HepG2 (cell line): ENCODE data around the gene GGACT. TPM values are rescaled to one million over a fixed set of nuclear protein-coding genes. Genes with fewer than 3 reads are reported as not detected.

Source experiments
- ATAC-seq: fragments of 200-7000 bp; cut with Tn5 transposase; 3 replicates; pipeline ENCODE4 v1.9.1; 2020; ENCODE audit warnings: mild to moderate bottlenecking, moderate library complexity
- BruUV-seq: library from RNA; stranded (reverse); fragments of 400-500 nt; replicated peaks from 2 replicates; lab custom pipeline; 2021; lab: Mats Ljungman, UMichigan
- CTCF ChIA-PET: fragments of 300-600 bp; formaldehyde crosslinking; extraction: SDS; loops from one replicate; lab custom pipeline; 2021; ENCODE audit warnings: low total read pairs, inconsistent platforms, low intra/inter-chr PET ratio; lab: Yijun Ruan, JAX
- POLR2A ChIA-PET: fragments of 350-600 bp; sonication (Branson Sonifier 250); formaldehyde crosslinking; loops from one replicate; lab custom pipeline; 2020; ENCODE audit warnings: antibody characterized with exemption, inconsistent platforms; lab: Yijun Ruan, JAX
- DNase-seq: peaks from one replicate; pipeline ENCODE4 v3.0.0-alpha.2; 2015; ENCODE audit warnings: low spot score
- FAIRE-seq: peaks from 3 replicates; lab custom pipeline; 2011; peaks lifted over from hg19 to GRCh38; lab: Jason Lieb, UNC
- H2AFZ ChIP-seq: one replicate; pipeline ENCODE4 v1.6.1; 2011; ENCODE audit warnings: low read length, inconsistent platforms
- H3K27ac ChIP-seq: fragments of 300-600 bp; 3 replicates; pipeline ENCODE4 v1.8.0; 2011; ENCODE audit warnings: mixed run types, mild to moderate bottlenecking, mixed read lengths, low read length, inconsistent platforms; ENCODE audit not compliant: insufficient read depth; ENCODE audit errors: extremely low read length
- H3K27me3 ChIP-seq, 2 experiments: fragments of 200-600 bp in 1 of 2; 2 replicates in 1 of 2; 3 replicates in 1 of 2; pipeline versions ENCODE4 v1.6.0 to v1.8.0; 2011; ENCODE audit warnings: low read length in 2 of 2, mild to moderate bottlenecking in 2 of 2, moderate library complexity in 2 of 2, inconsistent platforms in 1 of 2; ENCODE audit not compliant: insufficient read depth in 2 of 2, control insufficient read depth in 1 of 2
- H3K36me3 ChIP-seq, 2 experiments: fragments of 200-600 bp in 1 of 2; replicated peaks in 1 of 2; 2 replicates in 1 of 2; 3 replicates in 1 of 2; pipeline versions ENCODE4 v1.5.1 to v1.8.0; 2011; ENCODE audit warnings: low read length in 2 of 2, inconsistent platforms in 1 of 2; ENCODE audit not compliant: insufficient read depth in 2 of 2, control insufficient read depth in 1 of 2
- H3K4me1 ChIP-seq: 2 replicates; pipeline ENCODE4 v1.5.1; 2012; ENCODE audit warnings: low read length, inconsistent platforms; ENCODE audit not compliant: insufficient read depth
- H3K4me2 ChIP-seq: 2 replicates; pipeline ENCODE4 v1.6.0; 2011; ENCODE audit warnings: low read depth, low read length, inconsistent platforms
- H3K4me3 ChIP-seq, 3 experiments: fragments of 200-600 bp in 1 of 3; sonication (generic), shearing (Covaris generic) in 1 of 3; replicated peaks in 1 of 3; 2 replicates each; pipeline ENCODE4 v1.5.1; 2011 to 2016; ENCODE audit warnings: low read length in 3 of 3, inconsistent platforms in 2 of 3, low read depth in 2 of 3, mild to moderate bottlenecking in 2 of 3, control low read depth in 1 of 3, mixed read lengths in 1 of 3; ENCODE audit not compliant: insufficient read depth in 1 of 3
- H3K79me2 ChIP-seq: one replicate; pipeline ENCODE4 v1.6.1; 2011; ENCODE audit warnings: low read length, inconsistent platforms; ENCODE audit not compliant: insufficient read depth
- H3K9ac ChIP-seq: 2 replicates; pipeline ENCODE4 v1.6.0; 2011; ENCODE audit warnings: mild to moderate bottlenecking, low read depth, low read length, inconsistent platforms; ENCODE audit not compliant: insufficient read depth
- H3K9me3 ChIP-seq: 2 replicates; pipeline ENCODE4 v1.5.1; 2012; ENCODE audit warnings: mild to moderate bottlenecking, low read length
- H4K20me1 ChIP-seq: 2 replicates; pipeline ENCODE4 v1.6.0; 2011; ENCODE audit warnings: inconsistent platforms, mild to moderate bottlenecking, low read length, moderate library complexity; ENCODE audit not compliant: insufficient read depth
- ELF3 ChIP-seq: IDR thresholded peaks from 2 replicates; pipeline ENCODE4 v1.6.1; 2016; ENCODE audit warnings: missing genetic modification reagents, missing compliant biosample characterization
- FIP1L1 ChIP-seq: fragments of 200-400 bp; formaldehyde crosslinking; IDR thresholded peaks from 2 replicates; pipeline ENCODE4 v1.6.1; 2018; ENCODE audit warnings: low read depth, mild to moderate bottlenecking, low read length, moderate library complexity, borderline replicate concordance; ENCODE audit not compliant: insufficient read depth
- GABPA ChIP-seq, 2 experiments: IDR thresholded peaks; 2 replicates each; pipeline ENCODE4 v1.6.1; 2011 to 2016; ENCODE audit warnings: low read depth in 2 of 2, low read length in 1 of 2, missing biosample characterization in 1 of 2, missing genetic modification characterization in 1 of 2
- GATAD2A ChIP-seq: IDR thresholded peaks from 2 replicates; pipeline ENCODE4 v1.6.1; 2016
- LRRFIP1 ChIP-seq: sonication (generic); formaldehyde crosslinking; conservative IDR thresholded peaks from 2 replicates; pipeline ENCODE4 v1.4.0; 2020; ENCODE audit warnings: missing genetic modification reagents
- MAFG ChIP-seq: sonication (generic); formaldehyde crosslinking; IDR thresholded peaks from 2 replicates; pipeline ENCODE4 v1.5.1; 2020; ENCODE audit warnings: mild to moderate bottlenecking, missing genetic modification reagents
- MAFK ChIP-seq, 2 experiments: IDR thresholded peaks in 1 of 2; conservative IDR thresholded peaks in 1 of 2; 2 replicates each; pipeline ENCODE4 v1.6.1; 2011; ENCODE audit warnings: improper control_type of control experiment in 2 of 2, low read length in 2 of 2
- MTERF4 ChIP-seq: sonication (generic); formaldehyde crosslinking; IDR thresholded peaks from 2 replicates; pipeline ENCODE4 v1.8.0; 2023; ENCODE audit warnings: mild to moderate bottlenecking, missing genetic modification reagents
- NFE2L2 ChIP-seq: fragments of 150-350 bp; IDR thresholded peaks from 2 replicates; pipeline ENCODE4 v1.6.1; 2014; ENCODE audit warnings: low read length
- NKX3-1 ChIP-seq: sonication (generic); formaldehyde crosslinking; IDR thresholded peaks from 2 replicates; pipeline ENCODE4 v1.5.0; 2020; ENCODE audit warnings: missing genetic modification reagents
- POLR2AphosphoS2 ChIP-seq: IDR thresholded peaks from 2 replicates; pipeline ENCODE4 v1.6.1; 2011; ENCODE audit warnings: low read depth, low read length, improper control_type of control experiment
- RBAK ChIP-seq: sonication (generic); formaldehyde crosslinking; IDR thresholded peaks from 2 replicates; pipeline ENCODE4 v1.5.1; 2020; ENCODE audit warnings: mild to moderate bottlenecking, missing genetic modification reagents
- SRSF1 ChIP-seq: fragments of 200-400 bp; formaldehyde crosslinking; optimal IDR thresholded peaks from 2 replicates; pipeline ENCODE3; 2017; ENCODE audit warnings: mild to moderate bottlenecking, low read depth, low read length, moderate library complexity
- TBX2 ChIP-seq: sonication (generic); formaldehyde crosslinking; IDR thresholded peaks from 2 replicates; pipeline ENCODE4 v1.5.0; 2020; ENCODE audit warnings: missing genetic modification reagents, mild to moderate bottlenecking, borderline replicate concordance
- THAP11 ChIP-seq: IDR thresholded peaks from 2 replicates; pipeline ENCODE4 v1.6.1; 2016; ENCODE audit warnings: missing biosample characterization, missing genetic modification reagents
- ZNF3 ChIP-seq: IDR thresholded peaks from 2 replicates; pipeline ENCODE4 v1.7.0; 2017; ENCODE audit warnings: inconsistent platforms
- ZNF503 ChIP-seq: sonication (generic); formaldehyde crosslinking; IDR thresholded peaks from 2 replicates; pipeline ENCODE4 v1.4.0; 2020; ENCODE audit warnings: missing genetic modification reagents
- ZNF546 ChIP-seq: sonication (generic); formaldehyde crosslinking; conservative IDR thresholded peaks from 2 replicates; pipeline ENCODE4 v1.8.1; 2023; ENCODE audit warnings: mild to moderate bottlenecking, missing genetic modification reagents
- ZNF567 ChIP-seq: sonication (generic); formaldehyde crosslinking; IDR thresholded peaks from 2 replicates; pipeline ENCODE4 v1.8.1; 2023; ENCODE audit warnings: mild to moderate bottlenecking, missing genetic modification reagents, borderline replicate concordance
- ZNF615 ChIP-seq: sonication (generic); formaldehyde crosslinking; IDR thresholded peaks from 2 replicates; pipeline ENCODE4 v1.5.0; 2020; ENCODE audit warnings: mild to moderate bottlenecking, missing genetic modification reagents, borderline replicate concordance
- WGBS: methylation state at CpG from one replicate; pipeline ENCODE4 v1.1.6; 2017; ENCODE audit warnings: low lambda C conversion rate; 5-methylcytosine and 5-hydroxymethylcytosine counted together
- in situ Hi-C: cut with HindIII; loops from 2 replicates; pipeline ENCODE4 v1.10.0; 2017; ENCODE audit warnings: low pct_unique_long_range_greater_than_20kb; ENCODE audit not compliant: extremely low pct_ligation_motif_present
- intact Hi-C: fragments of 100-400 bp; cut with micrococcal nuclease; formaldehyde crosslinking; loops from one replicate; pipeline ENCODE4 v1.10.0; 2022; ENCODE audit not compliant: unreplicated experiment
- polyA plus RNA-seq, 8 experiments: library from polyadenylated mRNA; depleted of rRNA in 3 of 8; stranded (reverse) in 7 of 8; unstranded in 1 of 8; fragments of >200 nt; fragmentation: Illumina TruSeq in 4 of 8; extraction: Trizol in 4 of 8; gene quantifications; 2 replicates each; pipeline versions ENCODE4 v1.2.1 to v1.2.3, GENCODE V29; 2011 to 2016; ENCODE audit warnings: low read depth in 4 of 8, missing spikeins in 1 of 8, mixed read lengths in 1 of 8; ENCODE audit not compliant: insufficient read depth in 1 of 8
- total RNA-seq, 5 experiments: library from RNA; depleted of rRNA; stranded (reverse); fragments of >200 nt; fragmentation: Illumina TruSeq; extraction: Trizol; gene quantifications; 2 replicates each; pipeline ENCODE4 v1.2.3, GENCODE V29; 2016; ENCODE audit warnings: low read depth in 1 of 5

The GGACT gene
- total and polyA plus RNA-seq, 2 of the 13 experiments (the other 11 are each of a cell fraction or from before 2014, with no cell fraction given): 1.7 to 1.9 TPM

GRCh38 chr13:100518394-100519062 lies 70.1 kb downstream of the GGACT start:
- no peaks in the 10 kb centered on the region for H3K27me3 ChIP-seq
- no peak overlapping the region for H2AFZ ChIP-seq
- H3K9ac ChIP-seq: no peak overlapping the region
- H3K4me2 ChIP-seq: no peak overlapping the region
- H3K79me2 ChIP-seq: no peaks in the 10 kb centered on the region
- ATAC-seq (no peak), DNase-seq (no peak), FAIRE-seq (no peak)
- H3K36me3 ChIP-seq: peaks cover 0 to 4% of the 10 kb centered on the region in 2 experiments; a peak in 1 of 5 replicates
- peaks cover 34% of the 10 kb centered on the region for H3K4me1 ChIP-seq
- peak overlapping the region; percentile 76 for H3K27ac ChIP-seq
- ChIA-PET POLR2A (no interaction called here), CTCF (no interaction called here)
- intact Hi-C loops: loop anchor here (5.0 to 10.0 kb wide), 2 partner anchors 431 to 534 kb away; partner anchors contain the start of genes PCCA and ZIC2
- 88% methylated on average over 8 of the region's 8 CpGs for WGBS
- no peaks in the 10 kb centered on the region for H3K9me3 ChIP-seq
- BruUV-seq: no TSS peak
- H3K4me3 ChIP-seq: no peak overlapping the region
- H4K20me1 ChIP-seq: no peaks in the 10 kb centered on the region
- in situ Hi-C loops: loop anchor here (10.0 kb wide), 1 partner anchor 604 kb away; no protein-coding TSS in a partner anchor
- no peak for TF ChIP-seq ELF3 (CRISPR knock-in tag)
- TF ChIP-seq MTERF4 (CRISPR knock-in tag): no peak
- TF ChIP-seq ZNF615: no peak
- peak; percentile 89 for TF ChIP-seq NFE2L2
- TF ChIP-seq MAFK (conservative IDR thresholded peaks at IDR 0.05 in 1 of 2, IDR thresholded peaks at IDR 0.05 in 1 of 2; ENCODE audit: low read length in 2 of 2): peak; percentile 54 to 63; a peak in 3 of 4 replicates
- TF ChIP-seq FIP1L1: no peak
- TF ChIP-seq SRSF1: no peak
- no peak for TF ChIP-seq ZNF567
- TF ChIP-seq ZNF3: no peak
- TF ChIP-seq GABPA (IDR thresholded peaks at IDR 0.05; ENCODE audit: low read depth, low read length): no peak
- TF ChIP-seq GABPA (CRISPR knock-in tag; IDR thresholded peaks at IDR 0.05; ENCODE audit: low read depth): no peak
- no peak for TF ChIP-seq MAFG
- no peak for TF ChIP-seq RBAK (CRISPR knock-in tag)
- no peak for TF ChIP-seq ZNF503 (CRISPR knock-in tag)
- TF ChIP-seq TBX2 (CRISPR knock-in tag): no peak
- no peak for TF ChIP-seq THAP11 (CRISPR knock-in tag)
- TF ChIP-seq ZNF546: no peak
- TF ChIP-seq NKX3-1 (CRISPR knock-in tag): no peak
- TF ChIP-seq GATAD2A (CRISPR knock-in tag): 0 out of 2 replicates have a peak, but pooled peaks have one; percentile 44
- TF ChIP-seq LRRFIP1 (CRISPR knock-in tag): no peak
- TF ChIP-seq POLR2AphosphoS2: no peak
